ENCODE measurements around the gene LSS.

DNA sequence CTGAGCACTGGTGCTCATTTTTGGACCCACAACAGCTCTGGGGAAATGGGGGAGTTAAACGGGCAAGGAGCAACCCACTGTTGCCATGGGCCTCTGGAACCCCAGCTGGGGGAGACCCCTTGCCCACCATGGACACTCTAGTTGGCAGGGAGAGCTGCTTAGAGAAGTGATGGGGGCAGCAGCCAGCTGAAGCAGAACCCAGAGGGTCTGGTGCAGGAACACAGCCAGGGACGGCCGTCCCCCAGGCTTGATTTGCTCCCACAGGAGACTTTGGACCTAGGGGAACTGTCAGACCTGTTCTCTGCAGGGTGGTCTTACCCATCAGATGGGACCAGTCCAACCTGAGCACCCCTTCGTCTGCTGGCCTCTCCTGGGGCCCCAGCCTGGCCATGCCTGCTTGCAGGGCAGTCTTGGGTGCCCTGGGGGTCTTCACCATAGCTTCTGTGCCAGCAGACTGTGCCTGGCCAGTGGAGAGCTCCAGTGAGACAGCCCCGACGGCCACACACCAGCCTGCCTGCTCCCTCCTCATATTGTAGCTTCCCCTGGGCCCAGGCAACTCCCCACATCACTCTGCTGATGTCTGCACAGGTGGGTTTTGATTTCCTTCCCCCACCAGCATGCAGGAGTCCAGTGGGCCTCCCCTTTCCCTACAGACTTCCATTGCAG lies 55.6 kb downstream of the LSS start:
- TF ChIP-seq, protein P1, sequence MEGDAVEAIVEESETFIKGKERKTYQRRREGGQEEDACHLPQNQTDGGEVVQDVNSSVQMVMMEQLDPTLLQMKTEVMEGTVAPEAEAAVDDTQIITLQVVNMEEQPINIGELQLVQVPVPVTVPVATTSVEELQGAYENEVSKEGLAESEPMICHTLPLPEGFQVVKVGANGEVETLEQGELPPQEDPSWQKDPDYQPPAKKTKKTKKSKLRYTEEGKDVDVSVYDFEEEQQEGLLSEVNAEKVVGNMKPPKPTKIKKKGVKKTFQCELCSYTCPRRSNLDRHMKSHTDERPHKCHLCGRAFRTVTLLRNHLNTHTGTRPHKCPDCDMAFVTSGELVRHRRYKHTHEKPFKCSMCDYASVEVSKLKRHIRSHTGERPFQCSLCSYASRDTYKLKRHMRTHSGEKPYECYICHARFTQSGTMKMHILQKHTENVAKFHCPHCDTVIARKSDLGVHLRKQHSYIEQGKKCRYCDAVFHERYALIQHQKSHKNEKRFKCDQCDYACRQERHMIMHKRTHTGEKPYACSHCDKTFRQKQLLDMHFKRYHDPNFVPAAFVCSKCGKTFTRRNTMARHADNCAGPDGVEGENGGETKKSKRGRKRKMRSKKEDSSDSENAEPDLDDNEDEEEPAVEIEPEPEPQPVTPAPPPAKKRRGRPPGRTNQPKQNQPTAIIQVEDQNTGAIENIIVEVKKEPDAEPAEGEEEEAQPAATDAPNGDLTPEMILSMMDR (IDR thresholded peaks at IDR 0.05): no peak
- TF ChIP-seq NFYB (CRISPR knock-in tag; conservative IDR thresholded peaks at IDR 0.05; ENCODE audit: low read depth): no peak
- TF ChIP-seq ATF1 (CRISPR knock-in tag; IDR thresholded peaks at IDR 0.05): no peak
- TF ChIP-seq FOXJ3 (CRISPR knock-in tag; IDR thresholded peaks at IDR 0.05; ENCODE audit: borderline replicate concordance): no peak
- TF ChIP-seq, protein P2, sequence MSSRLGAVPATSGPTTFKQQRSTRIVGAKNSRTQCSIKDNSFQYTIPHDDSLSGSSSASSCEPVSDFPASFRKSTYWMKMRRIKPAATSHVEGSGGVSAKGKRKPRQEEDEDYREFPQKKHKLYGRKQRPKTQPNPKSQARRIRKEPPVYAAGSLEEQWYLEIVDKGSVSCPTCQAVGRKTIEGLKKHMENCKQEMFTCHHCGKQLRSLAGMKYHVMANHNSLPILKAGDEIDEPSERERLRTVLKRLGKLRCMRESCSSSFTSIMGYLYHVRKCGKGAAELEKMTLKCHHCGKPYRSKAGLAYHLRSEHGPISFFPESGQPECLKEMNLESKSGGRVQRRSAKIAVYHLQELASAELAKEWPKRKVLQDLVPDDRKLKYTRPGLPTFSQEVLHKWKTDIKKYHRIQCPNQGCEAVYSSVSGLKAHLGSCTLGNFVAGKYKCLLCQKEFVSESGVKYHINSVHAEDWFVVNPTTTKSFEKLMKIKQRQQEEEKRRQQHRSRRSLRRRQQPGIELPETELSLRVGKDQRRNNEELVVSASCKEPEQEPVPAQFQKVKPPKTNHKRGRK (CRISPR knock-in tag; IDR thresholded peaks at IDR 0.05; ENCODE audit: borderline replicate concordance): no peak
- TF ChIP-seq, protein P3, sequence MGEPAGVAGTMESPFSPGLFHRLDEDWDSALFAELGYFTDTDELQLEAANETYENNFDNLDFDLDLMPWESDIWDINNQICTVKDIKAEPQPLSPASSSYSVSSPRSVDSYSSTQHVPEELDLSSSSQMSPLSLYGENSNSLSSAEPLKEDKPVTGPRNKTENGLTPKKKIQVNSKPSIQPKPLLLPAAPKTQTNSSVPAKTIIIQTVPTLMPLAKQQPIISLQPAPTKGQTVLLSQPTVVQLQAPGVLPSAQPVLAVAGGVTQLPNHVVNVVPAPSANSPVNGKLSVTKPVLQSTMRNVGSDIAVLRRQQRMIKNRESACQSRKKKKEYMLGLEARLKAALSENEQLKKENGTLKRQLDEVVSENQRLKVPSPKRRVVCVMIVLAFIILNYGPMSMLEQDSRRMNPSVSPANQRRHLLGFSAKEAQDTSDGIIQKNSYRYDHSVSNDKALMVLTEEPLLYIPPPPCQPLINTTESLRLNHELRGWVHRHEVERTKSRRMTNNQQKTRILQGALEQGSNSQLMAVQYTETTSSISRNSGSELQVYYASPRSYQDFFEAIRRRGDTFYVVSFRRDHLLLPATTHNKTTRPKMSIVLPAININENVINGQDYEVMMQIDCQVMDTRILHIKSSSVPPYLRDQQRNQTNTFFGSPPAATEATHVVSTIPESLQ (CRISPR knock-in tag; IDR thresholded peaks at IDR 0.05): no peak

Measured in WTC11 (cell line).